Measurements from ENCODE around the gene ROR1.
"Not testable (repeated sequence)": the region's sequence is repeated elsewhere in the genome, so short reads cannot be mapped to it uniquely, and the experiment has no call there.

The ROR1 gene

DNA sequence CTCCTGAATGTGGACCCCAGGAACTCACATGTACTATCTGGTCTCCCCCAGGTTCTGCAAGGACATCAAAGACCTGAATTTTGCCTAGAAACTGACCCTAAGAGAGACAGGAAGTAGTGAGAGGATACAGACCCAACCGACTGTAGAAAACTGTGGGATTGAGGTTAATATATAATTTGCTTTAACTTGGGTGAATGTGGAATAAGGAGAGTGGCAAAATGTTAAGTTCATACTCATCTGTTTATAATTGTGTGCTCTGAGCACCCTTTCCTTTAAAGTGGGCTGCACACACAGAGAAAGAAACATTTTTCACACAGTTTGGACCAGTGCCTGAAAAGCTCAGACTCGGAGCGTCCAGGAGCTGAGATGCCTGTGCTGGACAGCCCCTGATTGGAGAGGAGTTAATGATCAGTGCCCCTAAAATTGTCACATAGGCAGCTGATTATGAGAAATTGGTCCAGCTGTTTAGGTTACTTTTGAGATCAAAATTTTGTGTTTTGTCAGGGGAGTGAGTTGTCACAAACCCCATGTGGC, 37.2 kb downstream of the ROR1 start:
- TF ChIP-seq, protein P1, sequence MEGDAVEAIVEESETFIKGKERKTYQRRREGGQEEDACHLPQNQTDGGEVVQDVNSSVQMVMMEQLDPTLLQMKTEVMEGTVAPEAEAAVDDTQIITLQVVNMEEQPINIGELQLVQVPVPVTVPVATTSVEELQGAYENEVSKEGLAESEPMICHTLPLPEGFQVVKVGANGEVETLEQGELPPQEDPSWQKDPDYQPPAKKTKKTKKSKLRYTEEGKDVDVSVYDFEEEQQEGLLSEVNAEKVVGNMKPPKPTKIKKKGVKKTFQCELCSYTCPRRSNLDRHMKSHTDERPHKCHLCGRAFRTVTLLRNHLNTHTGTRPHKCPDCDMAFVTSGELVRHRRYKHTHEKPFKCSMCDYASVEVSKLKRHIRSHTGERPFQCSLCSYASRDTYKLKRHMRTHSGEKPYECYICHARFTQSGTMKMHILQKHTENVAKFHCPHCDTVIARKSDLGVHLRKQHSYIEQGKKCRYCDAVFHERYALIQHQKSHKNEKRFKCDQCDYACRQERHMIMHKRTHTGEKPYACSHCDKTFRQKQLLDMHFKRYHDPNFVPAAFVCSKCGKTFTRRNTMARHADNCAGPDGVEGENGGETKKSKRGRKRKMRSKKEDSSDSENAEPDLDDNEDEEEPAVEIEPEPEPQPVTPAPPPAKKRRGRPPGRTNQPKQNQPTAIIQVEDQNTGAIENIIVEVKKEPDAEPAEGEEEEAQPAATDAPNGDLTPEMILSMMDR (IDR thresholded peaks at IDR 0.05; ENCODE audit: low read depth, low read length) = no peak
- no peaks in the 10 kb centered on the region for H3K27me3 ChIP-seq
- no peaks in the 10 kb centered on the region for H3K9me3 ChIP-seq
- 0 out of 2 replicates have a peak, but pooled peaks cover 2% of the 10 kb centered on the region for H3K4me1 ChIP-seq
- H3K4me3 ChIP-seq (ENCODE audit: low read depth, low read length) = no peak overlapping the region
- DNase-seq = no peak
- no peaks in the 10 kb centered on the region for H3K36me3 ChIP-seq

DNA sequence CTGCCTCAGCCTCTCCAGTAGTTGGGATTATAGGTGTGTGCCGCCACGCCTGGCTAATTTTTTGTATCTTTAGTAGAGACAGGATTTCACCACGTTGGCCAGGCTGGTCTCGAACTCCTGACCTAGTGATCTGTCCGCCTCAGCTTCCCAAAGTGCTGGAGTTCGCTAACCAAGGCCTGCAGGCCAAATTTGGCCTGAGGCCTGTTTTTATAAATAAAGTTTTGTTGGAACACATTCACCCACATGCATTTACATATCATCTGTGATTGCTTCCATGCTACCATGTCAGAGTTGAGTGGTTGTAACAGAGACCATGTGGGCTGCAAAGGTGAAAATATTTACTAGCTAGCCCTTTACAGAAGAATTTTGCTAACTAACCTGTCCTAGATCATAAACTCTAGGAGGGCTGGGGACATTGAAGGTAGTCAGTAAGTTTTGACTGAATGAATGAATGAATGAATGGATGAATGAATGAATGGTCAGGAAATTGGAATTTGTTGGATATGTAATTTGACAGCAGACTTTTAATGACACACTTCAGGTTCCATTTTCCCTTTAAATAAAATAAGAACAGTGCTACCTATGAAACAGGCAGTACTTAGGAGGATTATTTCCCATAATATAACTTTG, 38.4 kb downstream of the ROR1 start:
- H3K4me3 ChIP-seq (ENCODE audit: low read depth, low read length) = no peak overlapping the region
- H3K36me3 ChIP-seq = no peaks in the 10 kb centered on the region
- no peaks in the 10 kb centered on the region for H3K9me3 ChIP-seq
- H3K27me3 ChIP-seq = no peaks in the 10 kb centered on the region
- TF ChIP-seq, protein P1 (IDR thresholded peaks at IDR 0.05; ENCODE audit: low read depth, low read length) = no peak
- no peak for DNase-seq
- H3K4me1 ChIP-seq = no peaks in the 10 kb centered on the region

DNA sequence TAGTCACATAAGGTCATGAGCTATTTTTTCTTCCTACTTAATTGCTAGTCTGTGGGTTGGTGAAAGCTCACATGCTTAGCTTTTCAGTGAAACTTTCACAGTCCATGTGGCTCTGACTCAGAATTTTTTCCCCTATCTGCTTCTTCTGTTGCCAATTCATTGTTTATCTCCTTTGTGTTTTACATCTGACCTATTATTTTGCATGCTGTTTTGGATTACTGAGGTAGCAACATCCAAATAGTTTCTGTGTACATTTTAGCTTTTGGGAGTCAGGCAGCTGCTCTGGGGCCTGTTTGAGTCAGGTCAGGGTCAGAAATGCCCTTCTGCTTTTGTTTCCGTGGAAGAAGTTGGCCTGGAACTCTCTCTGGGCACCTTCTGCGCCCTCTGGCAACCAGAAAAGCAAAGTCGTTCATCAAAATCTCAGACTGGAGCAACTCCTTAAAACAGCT, 40.0 kb downstream of the ROR1 start:
- Histone ChIP-seq H3K27me3 (no peaks in the 10 kb centered on the region), H3K9me3 (no peaks in the 10 kb centered on the region), H3K4me3 (ENCODE audit: low read depth, low read length) (no peak overlapping the region), H3K4me1 (no peaks in the 10 kb centered on the region), H3K36me3 (no peaks in the 10 kb centered on the region)
- DNase-seq = no peak
- TF ChIP-seq, protein P1 (IDR thresholded peaks at IDR 0.05; ENCODE audit: low read depth, low read length) = no peak

DNA sequence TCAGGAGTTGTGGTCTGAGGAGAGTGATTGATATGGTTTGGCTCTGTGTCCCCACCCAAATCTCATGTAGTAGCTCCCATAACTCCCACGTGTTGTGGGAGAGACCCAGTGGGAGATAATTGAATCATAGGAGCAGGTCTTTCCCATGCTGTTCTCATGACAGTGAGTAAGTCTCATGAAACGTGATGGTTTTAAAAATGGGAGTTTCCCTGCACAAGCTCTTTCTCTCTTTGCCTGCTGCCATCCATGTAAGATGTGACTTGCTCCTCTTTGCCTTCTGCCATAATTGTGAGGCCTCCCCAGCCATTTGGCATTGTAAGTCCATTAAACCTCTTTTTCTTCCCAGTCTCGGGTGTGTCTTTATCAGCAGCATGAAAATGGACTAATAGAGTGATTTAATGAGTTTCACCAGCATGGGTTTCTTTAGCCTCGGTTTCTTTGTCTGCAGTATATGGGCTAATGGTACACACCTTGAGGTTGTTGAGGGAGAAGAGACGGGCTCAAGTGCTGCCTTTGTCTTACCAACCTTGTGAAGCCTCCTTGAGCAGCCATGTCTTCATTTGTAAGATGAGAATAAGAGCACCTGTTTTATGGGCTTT, 42.5 kb downstream of the ROR1 start:
- DNase-seq; H3K9me3 ChIP-seq; H3K4me3 ChIP-seq (ENCODE audit: low read depth, low read length); H3K27me3 ChIP-seq; H3K4me1 ChIP-seq; H3K36me3 ChIP-seq: not testable (repeated sequence)

DNA sequence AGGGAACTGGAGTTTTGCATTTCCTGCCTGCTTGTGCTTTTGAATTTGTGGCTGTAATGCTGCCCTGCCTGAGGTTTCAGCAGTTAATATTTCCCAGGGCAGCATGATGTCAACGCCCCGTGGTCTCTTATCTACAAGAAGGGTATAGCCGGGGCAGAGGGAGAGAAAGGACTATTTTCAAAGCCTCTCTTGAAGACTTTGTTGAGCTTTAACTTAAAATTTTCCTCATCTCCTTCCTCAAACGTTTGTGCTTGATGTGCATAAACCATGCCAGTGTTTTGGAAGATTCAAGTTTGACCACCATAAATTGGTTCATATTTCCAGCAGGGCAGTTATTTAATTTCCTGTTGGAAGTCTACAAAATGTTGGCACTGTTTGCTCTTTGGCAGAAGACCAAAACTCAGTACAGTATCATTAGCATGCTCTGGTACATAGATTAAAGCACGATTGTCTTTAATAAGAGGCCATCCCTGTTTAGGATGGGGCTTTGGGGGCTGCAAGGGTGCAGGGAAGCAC, 43.4 kb downstream of the ROR1 start:
- no peaks in the 10 kb centered on the region for H3K27me3 ChIP-seq
- no peaks in the 10 kb centered on the region for H3K9me3 ChIP-seq
- H3K4me3 ChIP-seq (ENCODE audit: low read depth, low read length) = peak overlapping the region; percentile 33
- no peaks in the 10 kb centered on the region for H3K36me3 ChIP-seq
- TF ChIP-seq, protein P1 (IDR thresholded peaks at IDR 0.05; ENCODE audit: low read depth, low read length) = no peak
- no peaks in the 10 kb centered on the region for H3K4me1 ChIP-seq
- peak; percentile 52 for DNase-seq

DNA sequence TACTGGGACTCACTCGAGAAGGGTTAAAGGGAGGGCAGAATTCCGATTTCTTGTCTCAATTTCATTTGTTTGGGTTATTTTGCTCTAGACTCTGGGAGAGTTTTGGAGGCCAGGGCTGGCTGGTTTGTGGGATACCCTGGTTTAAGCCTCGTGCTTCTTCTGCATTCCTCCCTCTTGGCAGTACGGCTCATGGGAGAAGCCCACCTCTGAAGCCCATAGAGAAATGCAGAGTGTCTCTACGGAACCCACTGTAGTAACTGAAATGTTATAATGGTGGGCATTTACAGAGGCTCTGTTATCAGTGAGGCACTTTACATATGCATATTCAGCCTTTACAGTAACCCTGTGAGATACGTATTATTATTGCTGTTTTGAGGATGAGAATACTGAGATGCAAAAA, 43.9 kb downstream of the ROR1 start:
- H3K27me3 ChIP-seq = no peaks in the 10 kb centered on the region
- no peaks in the 10 kb centered on the region for H3K36me3 ChIP-seq
- no peaks in the 10 kb centered on the region for H3K4me1 ChIP-seq
- peak overlapping the region; percentile 33 for H3K4me3 ChIP-seq (ENCODE audit: low read depth, low read length)
- DNase-seq = no peak
- no peaks in the 10 kb centered on the region for H3K9me3 ChIP-seq
- TF ChIP-seq, protein P1 (IDR thresholded peaks at IDR 0.05; ENCODE audit: low read depth, low read length) = no peak
